Measurements from ENCODE around the gene SARDH.
A peak's percentile ranks its signal among the peaks of the same experiment; 100 is the strongest.

The SARDH gene

GRCh38 chr9:133737774-133738639 is at the start of gene SARDH:
Gene SARDH (minus strand): TSS chr9:133738352. CDS start chr9:133734173, 4,179 bp downstream.
- peak in 2 of 3 donors; percentile 8 to 29 for DNase-seq (ENCODE audit: low read depth in 3 of 3)

GRCh38 chr9:133787754-133788025 is 49.5 kb upstream of the SARDH start:
- DNase-seq (ENCODE audit: low read depth in 3 of 3), result no peak

GRCh38 chr9:133786907-133787753 is 49.0 kb upstream of the SARDH start:
- no peak for DNase-seq (ENCODE audit: low read depth in 3 of 3)

GRCh38 chr9:133786371-133786753 is 48.2 kb upstream of the SARDH start:
- no peak for DNase-seq (ENCODE audit: low read depth in 3 of 3)

- no peak for DNase-seq (ENCODE audit: low read depth in 3 of 3)
Observed at GRCh38 chr9:133785753-133786370, 47.7 kb upstream of the SARDH start.

GRCh38 chr9:133784731-133785561 is 46.8 kb upstream of the SARDH start:
- DNase-seq (ENCODE audit: low read depth in 3 of 3), result no peak

- no peak for DNase-seq (ENCODE audit: low read depth in 3 of 3)
Observed at GRCh38 chr9:133783331-133783731, 45.2 kb upstream of the SARDH start.

GRCh38 chr9:133782157-133783130 is 44.3 kb upstream of the SARDH start:
- DNase-seq (ENCODE audit: low read depth in 3 of 3), result peak; percentile 35 to 66 (median 41)

GRCh38 chr9:133781828-133782135 is 43.6 kb upstream of the SARDH start:
- no peak for DNase-seq (ENCODE audit: low read depth in 3 of 3)

- DNase-seq (ENCODE audit: low read depth in 3 of 3), result no peak
Observed at GRCh38 chr9:133780962-133781827, 43.0 kb upstream of the SARDH start.

- DNase-seq (ENCODE audit: low read depth in 3 of 3), result no peak
Observed at GRCh38 chr9:133780404-133780945, 42.3 kb upstream of the SARDH start.

- no peak for DNase-seq (ENCODE audit: low read depth in 3 of 3)
Observed at GRCh38 chr9:133779516-133780403, 41.6 kb upstream of the SARDH start.

- no peak for DNase-seq (ENCODE audit: low read depth in 3 of 3)
Observed at GRCh38 chr9:133779081-133779480, 40.9 kb upstream of the SARDH start.

GRCh38 chr9:133778336-133779013 is 40.3 kb upstream of the SARDH start:
- no peak for DNase-seq (ENCODE audit: low read depth in 3 of 3)

GRCh38 chr9:133777871-133778270 is 39.7 kb upstream of the SARDH start:
- DNase-seq (ENCODE audit: low read depth in 3 of 3), result no peak

GRCh38 chr9:133777068-133777791 is 39.1 kb upstream of the SARDH start:
- no peak for DNase-seq (ENCODE audit: low read depth in 3 of 3)

All from stimulated activated CD4-positive, alpha-beta T cell treated with anti-CD3 and anti-CD28 coated beads, TNF-alpha, amount 100 ng/mL, for 48 hours (primary cell).